A549 (cell line): Measurements from ENCODE around the gene GALNT7.

Experiments used
- CEBPB ChIP-seq, 2 experiments: fragments of >200 bp in 1 of 2; sonication (Bioruptor Twin) in 1 of 2; formaldehyde crosslinking in 1 of 2; IDR thresholded peaks; 2 replicates each; pipeline ENCODE4 v1.6.1; 2012 to 2016
- CHD4 ChIP-seq: fragments of 200-600 bp; sonication (generic); IDR thresholded peaks from 2 replicates; pipeline ENCODE4 v1.6.1; 2016; ENCODE audit warnings: antibody characterized with exemption, mild to moderate bottlenecking, borderline replicate concordance
- ESRRA ChIP-seq: fragments of 150-350 bp; IDR thresholded peaks from 2 replicates; pipeline ENCODE4 v1.6.1; 2014; ENCODE audit warnings: mild to moderate bottlenecking, low read length, borderline replicate concordance
- HMGXB4 ChIP-seq: fragments of 250-450 bp; sonication (Bioruptor Pico); IDR thresholded peaks from 2 replicates; pipeline ENCODE4 v1.5.0; 2021; ENCODE audit warnings: mild to moderate bottlenecking, moderate library complexity, borderline replicate concordance
- JUN ChIP-seq, 2 experiments: fragments of >200 bp; sonication (Bioruptor Twin); formaldehyde crosslinking; IDR thresholded peaks; 2 replicates in 1 of 2; 3 replicates in 1 of 2; pipeline ENCODE4 v1.6.1; 2016 to 2017
- PHF8 ChIP-seq: fragments of 200-600 bp; sonication (generic); IDR thresholded peaks from 2 replicates; pipeline ENCODE4 v1.6.1; 2016; ENCODE audit warnings: low read depth, mild to moderate bottlenecking, antibody characterized with exemption, moderate library complexity, borderline replicate concordance
- POLR2A ChIP-seq: IDR thresholded peaks from 2 replicates; pipeline ENCODE4 v1.6.1; 2012; ENCODE audit warnings: mild to moderate bottlenecking, low read length
- RCOR1 ChIP-seq: fragments of 150-350 bp; IDR thresholded peaks from 2 replicates; pipeline ENCODE4 v1.6.1; 2014; ENCODE audit warnings: antibody characterized with exemption, low read length, low read depth
- TF ChIP-seq, protein P1 (sequence below): fragments of >200 bp; sonication (Bioruptor Twin); formaldehyde crosslinking; IDR thresholded peaks from 3 replicates; pipeline ENCODE4 v1.5.1; 2016
- TF ChIP-seq, protein P2 (sequence below): fragments of 200-600 bp; sonication (generic); IDR thresholded peaks from 2 replicates; pipeline ENCODE4 v1.6.1; 2016; ENCODE audit warnings: antibody characterized with exemption, mild to moderate bottlenecking, moderate library complexity

- no peak for TF ChIP-seq RCOR1
- TF ChIP-seq, protein P1, sequence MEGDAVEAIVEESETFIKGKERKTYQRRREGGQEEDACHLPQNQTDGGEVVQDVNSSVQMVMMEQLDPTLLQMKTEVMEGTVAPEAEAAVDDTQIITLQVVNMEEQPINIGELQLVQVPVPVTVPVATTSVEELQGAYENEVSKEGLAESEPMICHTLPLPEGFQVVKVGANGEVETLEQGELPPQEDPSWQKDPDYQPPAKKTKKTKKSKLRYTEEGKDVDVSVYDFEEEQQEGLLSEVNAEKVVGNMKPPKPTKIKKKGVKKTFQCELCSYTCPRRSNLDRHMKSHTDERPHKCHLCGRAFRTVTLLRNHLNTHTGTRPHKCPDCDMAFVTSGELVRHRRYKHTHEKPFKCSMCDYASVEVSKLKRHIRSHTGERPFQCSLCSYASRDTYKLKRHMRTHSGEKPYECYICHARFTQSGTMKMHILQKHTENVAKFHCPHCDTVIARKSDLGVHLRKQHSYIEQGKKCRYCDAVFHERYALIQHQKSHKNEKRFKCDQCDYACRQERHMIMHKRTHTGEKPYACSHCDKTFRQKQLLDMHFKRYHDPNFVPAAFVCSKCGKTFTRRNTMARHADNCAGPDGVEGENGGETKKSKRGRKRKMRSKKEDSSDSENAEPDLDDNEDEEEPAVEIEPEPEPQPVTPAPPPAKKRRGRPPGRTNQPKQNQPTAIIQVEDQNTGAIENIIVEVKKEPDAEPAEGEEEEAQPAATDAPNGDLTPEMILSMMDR = no peak
- TF ChIP-seq HMGXB4 (CRISPR knock-in tag) = no peak
- TF ChIP-seq, protein P2, sequence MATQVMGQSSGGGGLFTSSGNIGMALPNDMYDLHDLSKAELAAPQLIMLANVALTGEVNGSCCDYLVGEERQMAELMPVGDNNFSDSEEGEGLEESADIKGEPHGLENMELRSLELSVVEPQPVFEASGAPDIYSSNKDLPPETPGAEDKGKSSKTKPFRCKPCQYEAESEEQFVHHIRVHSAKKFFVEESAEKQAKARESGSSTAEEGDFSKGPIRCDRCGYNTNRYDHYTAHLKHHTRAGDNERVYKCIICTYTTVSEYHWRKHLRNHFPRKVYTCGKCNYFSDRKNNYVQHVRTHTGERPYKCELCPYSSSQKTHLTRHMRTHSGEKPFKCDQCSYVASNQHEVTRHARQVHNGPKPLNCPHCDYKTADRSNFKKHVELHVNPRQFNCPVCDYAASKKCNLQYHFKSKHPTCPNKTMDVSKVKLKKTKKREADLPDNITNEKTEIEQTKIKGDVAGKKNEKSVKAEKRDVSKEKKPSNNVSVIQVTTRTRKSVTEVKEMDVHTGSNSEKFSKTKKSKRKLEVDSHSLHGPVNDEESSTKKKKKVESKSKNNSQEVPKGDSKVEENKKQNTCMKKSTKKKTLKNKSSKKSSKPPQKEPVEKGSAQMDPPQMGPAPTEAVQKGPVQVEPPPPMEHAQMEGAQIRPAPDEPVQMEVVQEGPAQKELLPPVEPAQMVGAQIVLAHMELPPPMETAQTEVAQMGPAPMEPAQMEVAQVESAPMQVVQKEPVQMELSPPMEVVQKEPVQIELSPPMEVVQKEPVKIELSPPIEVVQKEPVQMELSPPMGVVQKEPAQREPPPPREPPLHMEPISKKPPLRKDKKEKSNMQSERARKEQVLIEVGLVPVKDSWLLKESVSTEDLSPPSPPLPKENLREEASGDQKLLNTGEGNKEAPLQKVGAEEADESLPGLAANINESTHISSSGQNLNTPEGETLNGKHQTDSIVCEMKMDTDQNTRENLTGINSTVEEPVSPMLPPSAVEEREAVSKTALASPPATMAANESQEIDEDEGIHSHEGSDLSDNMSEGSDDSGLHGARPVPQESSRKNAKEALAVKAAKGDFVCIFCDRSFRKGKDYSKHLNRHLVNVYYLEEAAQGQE = no peak
- no peak for TF ChIP-seq CHD4
- no peak for TF ChIP-seq PHF8
- no peak for TF ChIP-seq CEBPB (IDR thresholded peaks at IDR 0.05)
- TF ChIP-seq ESRRA = no peak
- TF ChIP-seq POLR2A = no peak
- no peak for TF ChIP-seq JUN (IDR thresholded peaks at IDR 0.05)
Observed at GRCh38 chr4:173258866-173259265, 90.3 kb downstream of the GALNT7 start.
